ENCODE measurements around the gene TRMT61A. TPM values are rescaled to one million over a fixed set of nuclear protein-coding genes. Genes with fewer than 3 reads are reported as not detected.

Gene TRMT61A
- total and polyA plus RNA-seq, 8 donors = 3.3 to 16.1 (median 7.6) TPM

GRCh38 chr14:103550451-103551337, 21.7 kb downstream of the TRMT61A start:
- Histone ChIP-seq H3K9me3 (no peaks in the 10 kb centered on the region), H3K27ac (peak overlapping the region; percentile 51 to 73 (median 62)), H3K27me3 (no peaks in the 10 kb centered on the region), H3K36me3 (no peaks in the 10 kb centered on the region), H3K4me3 (no peak overlapping the region), H3K4me1 (peaks cover 0 to 11% (median 3%) of the 10 kb centered on the region in 3 donors)
- TF ChIP-seq CTCF (IDR thresholded peaks at IDR 0.05) = no peak
- FAIRE-seq (no peak), DNase-seq (peak in 4 of 6 donors; percentile 12 to 71 (median 45)), ATAC-seq (no peak)
- intact Hi-C loops (cut with DNase I) = loop anchor here in 1 of 3 donors (5.0 kb wide), 1 partner anchor 33 kb away; no protein-coding TSS in a partner anchor
- whole genome bisulfite sequencing, 2 donors = 76% methylated on average over 19 to 22 of the region's 22 CpGs

DNA sequence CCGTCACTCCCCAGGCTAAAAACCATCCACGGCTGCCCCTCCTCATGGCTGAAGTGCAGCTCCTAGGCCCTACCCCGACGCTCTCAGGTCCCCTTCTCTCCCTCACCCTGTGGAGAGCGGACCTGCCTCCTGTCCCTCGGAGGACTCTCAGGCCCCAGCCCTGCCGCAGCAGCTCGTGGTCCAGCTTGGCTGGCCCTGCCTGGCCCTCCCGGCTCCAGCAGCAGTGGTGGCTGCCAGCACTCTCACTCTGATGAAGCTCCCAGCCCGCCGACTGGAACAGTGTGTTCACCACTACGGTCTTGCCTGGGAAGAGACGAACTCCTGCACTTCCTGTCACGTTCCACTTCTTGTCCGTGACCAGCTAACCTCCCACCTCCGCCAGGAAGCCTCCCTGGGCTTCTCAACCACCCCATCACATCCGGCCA, 22.4 kb downstream of the TRMT61A start:
- Histone ChIP-seq H3K36me3 (no peaks in the 10 kb centered on the region), H3K4me3 (no peak overlapping the region), H3K27ac (peak overlapping the region in 1 of 4 donors; percentile 51), H3K27me3 (no peaks in the 10 kb centered on the region), H3K4me1 (peaks cover 0 to 11% (median 3%) of the 10 kb centered on the region in 3 donors), H3K9me3 (no peaks in the 10 kb centered on the region)
- DNase-seq = peak in 2 of 6 donors; percentile 43 to 76
- ATAC-seq = peak in 1 of 4 donors; percentile 8
- no peak for TF ChIP-seq CTCF (IDR thresholded peaks at IDR 0.05)
- WGBS, 2 donors = 78 to 81% methylated on average over 16 to 17 of the region's 17 CpGs
- no peak for FAIRE-seq
- intact Hi-C loops (cut with DNase I) = loop anchor here in 1 of 3 donors (5.0 kb wide), 1 partner anchor 34 kb away; no protein-coding TSS in a partner anchor

- no peak for TF ChIP-seq CTCF (IDR thresholded peaks at IDR 0.05)
- Histone ChIP-seq H3K4me1 (peaks cover 1 to 11% (median 3%) of the 10 kb centered on the region in 3 donors), H3K4me3 (no peak overlapping the region), H3K27me3 (no peaks in the 10 kb centered on the region), H3K27ac (no peak overlapping the region), H3K9me3 (no peaks in the 10 kb centered on the region), H3K36me3 (no peaks in the 10 kb centered on the region)
- FAIRE-seq = no peak
- peak in 2 of 6 donors; percentile 20 to 51 for DNase-seq
- WGBS, 2 donors = 72 to 75% methylated on average over 18 of the region's 18 CpGs
- intact Hi-C loops (cut with DNase I) = loop anchor here in 1 of 3 donors (5.0 kb wide), 1 partner anchor 35 kb away; no protein-coding TSS in a partner anchor
- peak in 1 of 4 donors; percentile 10 for ATAC-seq
Measured at GRCh38 chr14:103552011-103552845, 23.2 kb downstream of the TRMT61A start.

GRCh38 chr14:103552846-103553210, 23.8 kb downstream of the TRMT61A start:
- TF ChIP-seq CTCF (IDR thresholded peaks at IDR 0.05) = no peak
- Histone ChIP-seq H3K27ac (no peak overlapping the region), H3K9me3 (no peaks in the 10 kb centered on the region), H3K4me3 (no peak overlapping the region), H3K36me3 (no peaks in the 10 kb centered on the region), H3K27me3 (no peaks in the 10 kb centered on the region), H3K4me1 (peaks cover 3 to 11% (median 7%) of the 10 kb centered on the region in 3 donors)
- 87 to 93% methylated on average over 11 of the region's 11 CpGs for whole genome bisulfite sequencing, 2 donors
- DNase-seq = peak in 3 of 6 donors; percentile 8 to 32 (median 17)
- no peak for FAIRE-seq
- intact Hi-C loops (cut with DNase I) = loop anchor here in 1 of 3 donors (5.0 kb wide), 1 partner anchor 36 kb away; no protein-coding TSS in a partner anchor
- no peak for ATAC-seq

All from pancreas (tissue), 10 donors.